ENCODE measurements around the gene AKAP13.

DNA sequence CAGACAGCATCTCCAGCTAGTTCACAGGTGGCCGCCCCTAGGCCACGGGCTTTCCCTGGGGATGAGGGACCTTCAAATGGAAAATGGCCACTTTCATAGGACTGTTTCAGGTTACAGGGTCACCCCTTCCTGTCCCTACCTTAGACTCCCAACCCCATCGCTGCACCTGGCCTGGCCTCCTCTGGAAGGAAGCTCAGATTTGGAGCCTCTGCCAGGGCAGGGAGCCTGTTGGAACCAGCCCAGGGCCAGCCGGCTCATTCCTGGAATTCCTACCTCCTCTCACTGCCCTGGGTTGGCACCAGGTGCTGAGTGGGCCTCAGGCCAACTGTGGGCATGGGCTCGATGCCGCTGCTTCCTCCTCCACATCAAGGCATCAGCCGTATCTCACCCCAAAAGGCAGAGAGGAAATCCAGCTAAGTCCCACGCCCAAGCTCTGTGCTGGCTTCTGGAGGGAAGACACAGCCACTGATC, 372.1 kb downstream of the AKAP13 start:
- TF ChIP-seq, protein P1, sequence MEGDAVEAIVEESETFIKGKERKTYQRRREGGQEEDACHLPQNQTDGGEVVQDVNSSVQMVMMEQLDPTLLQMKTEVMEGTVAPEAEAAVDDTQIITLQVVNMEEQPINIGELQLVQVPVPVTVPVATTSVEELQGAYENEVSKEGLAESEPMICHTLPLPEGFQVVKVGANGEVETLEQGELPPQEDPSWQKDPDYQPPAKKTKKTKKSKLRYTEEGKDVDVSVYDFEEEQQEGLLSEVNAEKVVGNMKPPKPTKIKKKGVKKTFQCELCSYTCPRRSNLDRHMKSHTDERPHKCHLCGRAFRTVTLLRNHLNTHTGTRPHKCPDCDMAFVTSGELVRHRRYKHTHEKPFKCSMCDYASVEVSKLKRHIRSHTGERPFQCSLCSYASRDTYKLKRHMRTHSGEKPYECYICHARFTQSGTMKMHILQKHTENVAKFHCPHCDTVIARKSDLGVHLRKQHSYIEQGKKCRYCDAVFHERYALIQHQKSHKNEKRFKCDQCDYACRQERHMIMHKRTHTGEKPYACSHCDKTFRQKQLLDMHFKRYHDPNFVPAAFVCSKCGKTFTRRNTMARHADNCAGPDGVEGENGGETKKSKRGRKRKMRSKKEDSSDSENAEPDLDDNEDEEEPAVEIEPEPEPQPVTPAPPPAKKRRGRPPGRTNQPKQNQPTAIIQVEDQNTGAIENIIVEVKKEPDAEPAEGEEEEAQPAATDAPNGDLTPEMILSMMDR (IDR thresholded peaks at IDR 0.05), result no peak
- TF ChIP-seq POLR2A (IDR thresholded peaks at IDR 0.05), result no peak

Data from uterus (tissue), 2 donors.